H1 (cell line): ENCODE data around the gene ARHGAP15. TPM values are rescaled to one million over a fixed set of nuclear protein-coding genes. Genes with fewer than 3 reads are reported as not detected.

Experiments used
- CTCF ChIA-PET: fragments of 300-600 bp; sonication (Branson Sonifier 250); formaldehyde crosslinking; loops from one replicate; lab custom pipeline; 2021; ENCODE audit not compliant: partially characterized antibody; lab: Charles Lee
- POLR2A ChIA-PET: fragments of 300-600 bp; sonication (Branson Sonifier 250); formaldehyde crosslinking; loops from one replicate; lab custom pipeline; 2021; ENCODE audit warnings: inconsistent platforms; ENCODE audit not compliant: partially characterized antibody; lab: Charles Lee
- DNase-seq, 2 experiments: peaks; one replicate each; pipeline versions ENCODE4 v3.0.0 to v3.0.0-alpha.2; 2010 to 2022; ENCODE audit warnings: low spot score in 2 of 2, low read depth in 1 of 2, mixed read lengths in 1 of 2
- FAIRE-seq: peaks from 2 replicates; lab custom pipeline; 2011; peaks lifted over from hg19 to GRCh38; lab: Jason Lieb, UNC
- H2AFZ ChIP-seq: 2 replicates; pipeline ENCODE4 v1.8.1; 2012; ENCODE audit warnings: low read length, inconsistent platforms
- H2AK5ac ChIP-seq: 2 replicates; pipeline ENCODE4 v1.6.1; 2013; ENCODE audit warnings: low read depth, low read length
- H2BK120ac ChIP-seq: replicated peaks from 2 replicates; pipeline ENCODE3; 2013; ENCODE audit warnings: low read depth, low read length, inconsistent platforms
- H2BK12ac ChIP-seq: 2 replicates; pipeline ENCODE4 v1.6.1; 2013; ENCODE audit warnings: low read depth, low read length
- H2BK15ac ChIP-seq: 2 replicates; pipeline ENCODE4 v1.6.1; 2013; ENCODE audit warnings: low read length
- H2BK20ac ChIP-seq: 2 replicates; pipeline ENCODE4 v1.6.1; 2013; ENCODE audit warnings: low read length
- H2BK5ac ChIP-seq: 2 replicates; pipeline ENCODE4 v1.6.1; 2013; ENCODE audit warnings: low read depth, low read length
- H3K14ac ChIP-seq: 2 replicates; pipeline ENCODE4 v1.6.1; 2013; ENCODE audit warnings: inconsistent platforms; ENCODE audit not compliant: insufficient read length
- H3K18ac ChIP-seq: 2 replicates; pipeline ENCODE4 v1.6.1; 2013; ENCODE audit warnings: low read length; ENCODE audit errors: extremely low read depth
- H3K23ac ChIP-seq: 2 replicates; pipeline ENCODE4 v1.6.1; 2013; ENCODE audit warnings: inconsistent platforms; ENCODE audit not compliant: insufficient read length
- H3K23me2 ChIP-seq: 2 replicates; pipeline ENCODE4 v1.6.1; 2013; ENCODE audit warnings: low read depth, low read length
- H3K27ac ChIP-seq: 2 replicates; pipeline ENCODE4 v1.6.1; 2011; ENCODE audit warnings: low read depth, low read length, inconsistent platforms
- H3K27me3 ChIP-seq, 4 experiments: replicated peaks in 1 of 4; 1 replicate in 1 of 4; 2 replicates in 3 of 4; pipeline versions ENCODE4 v1.6.1 to v1.8.1; 2011 to 2013; ENCODE audit warnings: low read length in 3 of 4, mild to moderate bottlenecking in 3 of 4, inconsistent platforms in 2 of 4, mixed read lengths in 2 of 4, moderate library complexity in 1 of 4; ENCODE audit not compliant: control insufficient read depth in 3 of 4, insufficient read depth in 3 of 4; ENCODE audit errors: extremely low read depth in 1 of 4
- H3K36me3 ChIP-seq, 4 experiments: 2 replicates each; pipeline versions ENCODE4 v1.6.1 to v1.8.1; 2011 to 2013; ENCODE audit warnings: mild to moderate bottlenecking in 4 of 4, low read length in 3 of 4, moderate library complexity in 2 of 4, control low read depth in 1 of 4, inconsistent platforms in 1 of 4; ENCODE audit not compliant: insufficient read depth in 4 of 4, control insufficient read depth in 2 of 4
- H3K4ac ChIP-seq: replicated peaks from 2 replicates; pipeline ENCODE3; 2013; ENCODE audit warnings: low read length, low read depth, mixed read lengths, inconsistent platforms; ENCODE audit not compliant: insufficient read length
- H3K4me1 ChIP-seq, 4 experiments: replicated peaks in 1 of 4; 1 replicate in 1 of 4; 2 replicates in 3 of 4; pipeline versions ENCODE4 v1.6.1 to v1.8.1; 2011 to 2013; ENCODE audit warnings: low read length in 3 of 4, inconsistent platforms in 2 of 4, mixed read lengths in 1 of 4; ENCODE audit not compliant: insufficient read depth in 4 of 4, control insufficient read depth in 3 of 4
- H3K4me2 ChIP-seq, 2 experiments: 2 replicates each; pipeline versions ENCODE4 v1.6.1 to v1.8.1; 2011 to 2013; ENCODE audit warnings: low read depth in 2 of 2, low read length in 2 of 2, control low read depth in 1 of 2, inconsistent platforms in 1 of 2, mild to moderate bottlenecking in 1 of 2; ENCODE audit not compliant: insufficient read depth in 1 of 2
- H3K4me3 ChIP-seq, 4 experiments: fragments of 200-600, 300-600 bp in 1 of 4; sonication (generic), shearing (Covaris generic), sonication (Bioruptor Twin) in 1 of 4; 2 replicates each; pipeline versions ENCODE4 v1.5.1 to v1.8.1; 2011 to 2016; ENCODE audit warnings: low read length in 4 of 4, low read depth in 3 of 4, control low read depth in 2 of 4, inconsistent platforms in 2 of 4, mild to moderate bottlenecking in 2 of 4, mixed read lengths in 1 of 4, moderate library complexity in 1 of 4; ENCODE audit not compliant: insufficient read depth in 2 of 4; ENCODE audit errors: extremely low read depth in 1 of 4
- H3K56ac ChIP-seq: replicated peaks from 2 replicates; pipeline ENCODE3; 2013; ENCODE audit warnings: low read depth, mild to moderate bottlenecking, mixed read lengths, low read length, inconsistent platforms; ENCODE audit not compliant: insufficient read length
- H3K79me1 ChIP-seq: 2 replicates; pipeline ENCODE4 v1.6.1; 2013; ENCODE audit warnings: low read depth, low read length, control low read depth
- H3K79me2 ChIP-seq, 2 experiments: 2 replicates each; pipeline versions ENCODE4 v1.6.1 to v1.8.1; 2012 to 2013; ENCODE audit warnings: low read length in 2 of 2, mild to moderate bottlenecking in 2 of 2, inconsistent platforms in 1 of 2; ENCODE audit not compliant: insufficient read depth in 2 of 2, control insufficient read depth in 1 of 2
- H3K9ac ChIP-seq, 4 experiments: replicated peaks in 1 of 4; 1 replicate in 1 of 4; 2 replicates in 3 of 4; pipeline versions ENCODE4 v1.6.1 to v1.8.1; 2011 to 2013; ENCODE audit warnings: low read depth in 3 of 4, low read length in 3 of 4, control low read depth in 2 of 4, mild to moderate bottlenecking in 2 of 4, moderate library complexity in 2 of 4, inconsistent platforms in 1 of 4; ENCODE audit errors: extremely low read depth in 1 of 4
- H3K9me3 ChIP-seq, 2 experiments: 2 replicates each; pipeline versions ENCODE4 v1.6.1 to v1.8.1; 2012 to 2013; ENCODE audit warnings: mild to moderate bottlenecking in 2 of 2, moderate library complexity in 2 of 2, control low read depth in 1 of 2, inconsistent platforms in 1 of 2, low read depth in 1 of 2, low read length in 1 of 2, mixed read lengths in 1 of 2; ENCODE audit not compliant: insufficient read depth in 2 of 2
- H4K20me1 ChIP-seq, 2 experiments: replicated peaks in 1 of 2; 2 replicates each; pipeline versions ENCODE3 to v1.8.1; 2011 to 2013; ENCODE audit warnings: inconsistent platforms in 2 of 2, low read length in 2 of 2, mild to moderate bottlenecking in 1 of 2; ENCODE audit not compliant: insufficient read depth in 2 of 2, control insufficient read depth in 1 of 2
- H4K5ac ChIP-seq: 2 replicates; pipeline ENCODE4 v1.6.1; 2013; ENCODE audit warnings: low read length, low read depth, mixed read lengths, inconsistent platforms; ENCODE audit not compliant: insufficient read length
- H4K8ac ChIP-seq: 2 replicates; pipeline ENCODE4 v1.8.0; 2013; ENCODE audit warnings: mild to moderate bottlenecking, moderate library complexity, low read length, inconsistent platforms; ENCODE audit not compliant: insufficient read depth; ENCODE audit errors: extremely low read depth
- H4K91ac ChIP-seq: replicated peaks from 2 replicates; pipeline ENCODE3; 2013; ENCODE audit warnings: low read length, mixed read lengths, inconsistent platforms; ENCODE audit not compliant: insufficient read length
- ATF3 ChIP-seq: IDR thresholded peaks from 2 replicates; pipeline ENCODE4 v1.6.1; 2011; ENCODE audit warnings: low read depth, mild to moderate bottlenecking, low read length; ENCODE audit not compliant: insufficient read depth
- BRCA1 ChIP-seq: IDR thresholded peaks from 2 replicates; pipeline ENCODE4 v1.6.1; 2012; ENCODE audit warnings: low read depth, low read length, improper control_type of control experiment
- CHD1 ChIP-seq: IDR thresholded peaks from 2 replicates; pipeline ENCODE4 v1.6.1; 2012; ENCODE audit warnings: low read depth, low read length, improper control_type of control experiment
- CHD2 ChIP-seq: IDR thresholded peaks from 2 replicates; pipeline ENCODE4 v1.6.1; 2012; ENCODE audit warnings: low read length, improper control_type of control experiment
- CREB1 ChIP-seq: IDR thresholded peaks from 2 replicates; pipeline ENCODE4 v1.6.1; 2012; ENCODE audit warnings: inconsistent platforms
- CTBP2 ChIP-seq: IDR thresholded peaks from 2 replicates; pipeline ENCODE4 v1.7.0; 2011; ENCODE audit warnings: borderline replicate concordance, mild to moderate bottlenecking, moderate library complexity, mixed read lengths, low read length; ENCODE audit not compliant: insufficient read depth, insufficient read length
- E2F6 ChIP-seq: IDR thresholded peaks from 2 replicates; pipeline ENCODE4 v1.6.1; 2012; ENCODE audit warnings: inconsistent platforms
- EGR1 ChIP-seq: IDR thresholded peaks from 2 replicates; pipeline ENCODE4 v1.6.1; 2011; ENCODE audit warnings: low read depth, low read length, borderline replicate concordance
- JUND ChIP-seq: IDR thresholded peaks from 2 replicates; pipeline ENCODE4 v1.6.1; 2011; ENCODE audit warnings: mild to moderate bottlenecking, improper control_type of control experiment, low read length
- KDM4A ChIP-seq: IDR thresholded peaks from one replicate; pipeline ENCODE4 v1.7.1; 2012; ENCODE audit warnings: low read depth, mild to moderate bottlenecking, moderate library complexity, low read length, inconsistent platforms; ENCODE audit not compliant: severe bottlenecking
- POLR2A ChIP-seq, 2 experiments: IDR thresholded peaks; 1 replicate in 1 of 2; 2 replicates in 1 of 2; pipeline ENCODE4 v1.6.1; 2011; ENCODE audit warnings: low read depth in 2 of 2, low read length in 2 of 2, mild to moderate bottlenecking in 2 of 2; ENCODE audit errors: control extremely low read depth in 1 of 2
- RNF2 ChIP-seq: fragments of 200-900, 300-1000 bp; sonication (generic); IDR thresholded peaks from 2 replicates; pipeline ENCODE4 v1.7.1; 2016; ENCODE audit warnings: borderline replicate concordance, low read depth, mild to moderate bottlenecking, antibody characterized with exemption, low read length; ENCODE audit not compliant: poor library complexity, severe bottlenecking; ENCODE audit errors: missing control alignments
- SP4 ChIP-seq: IDR thresholded peaks from 2 replicates; pipeline ENCODE4 v1.6.1; 2012; ENCODE audit warnings: low read length, inconsistent platforms
- SRF ChIP-seq: IDR thresholded peaks from 2 replicates; pipeline ENCODE4 v1.6.1; 2011; ENCODE audit warnings: mild to moderate bottlenecking, low read depth, low read length, moderate library complexity
- WGBS, 2 experiments: shearing (Covaris generic) in 1 of 2; methylation state at CpG; one replicate each; pipeline versions ENCODE4 v1.1.6 to v1.1.7; 2013 to 2015; ENCODE audit warnings: low lambda C conversion rate in 2 of 2, mixed read lengths in 2 of 2, inconsistent platforms in 1 of 2, low coverage in 1 of 2, missing lambda C conversion rate in 1 of 2; ENCODE audit not compliant: insufficient replicate concordance in 2 of 2, insufficient coverage in 1 of 2, insufficient read length in 1 of 2; ENCODE audit errors: extremely low coverage in 1 of 2, missing lambda C conversion rate in 1 of 2; 5-methylcytosine and 5-hydroxymethylcytosine counted together
- polyA plus RNA-seq, 7 experiments: library from polyadenylated mRNA; depleted of rRNA in 3 of 7; stranded (reverse) in 5 of 7; unstranded in 2 of 7; fragments of >200 nt in 5 of 7; fragments of 200-250 nt in 2 of 7; gene quantifications; 1 replicate in 5 of 7; 2 replicates in 1 of 7; 4 replicates in 1 of 7; pipeline versions ENCODE4 v1.2.1 to v1.2.3, GENCODE V29; 2011 to 2013; ENCODE audit warnings: missing spikeins in 2 of 7, mixed read lengths in 2 of 7
- total RNA-seq: library from RNA; stranded (reverse); fragmentation: NEBNext Ultra II Directional; extraction: Animal tissue kit (Norgen Biotek cat#: 25700); gene quantifications from 2 replicates; pipeline ENCODE4 v1.2.1, GENCODE V29; 2021

Gene ARHGAP15
- total and polyA plus RNA-seq, 2 of the 8 experiments (the other 6 are each of a cell fraction or from before 2014, with no cell fraction given), result not detected

- FAIRE-seq, result no peak
- no peak overlapping the region for H2BK15ac ChIP-seq
- no peak overlapping the region for H3K14ac ChIP-seq
- no peak overlapping the region for H3K9ac ChIP-seq
- no peaks in the 10 kb centered on the region for H3K79me1 ChIP-seq
- no peak overlapping the region for H3K18ac ChIP-seq
- H2BK12ac ChIP-seq, result no peak overlapping the region
- no peak overlapping the region for H4K91ac ChIP-seq
- H3K79me2 ChIP-seq, result no peaks in the 10 kb centered on the region
- H4K20me1 ChIP-seq, result no peaks in the 10 kb centered on the region
- no peak overlapping the region for H3K56ac ChIP-seq
- no peak overlapping the region for H3K4me3 ChIP-seq
- H3K4ac ChIP-seq, result no peak overlapping the region
- H2AK5ac ChIP-seq, result no peak overlapping the region
- POLR2A ChIA-PET, result no interaction called here
- 95% methylated on average over 3 of the region's 3 CpGs; no CpG with 5 or more reads in 1 of the 2 experiments for WGBS, 2 experiments
- H3K9me3 ChIP-seq, result no peaks in the 10 kb centered on the region
- H4K5ac ChIP-seq, result no peak overlapping the region
- no peaks in the 10 kb centered on the region for H3K23me2 ChIP-seq
- no peaks in the 10 kb centered on the region for H3K36me3 ChIP-seq
- no peak overlapping the region for H2BK20ac ChIP-seq
- CTCF ChIA-PET, result interaction anchor here (1.1 to 1.3 kb wide), 2 partner anchors 13 to 200 kb away, joined by 3 to 5 read pairs; no protein-coding TSS in a partner anchor
- no peaks in the 10 kb centered on the region for H3K4me1 ChIP-seq
- no peak overlapping the region for H3K27ac ChIP-seq
- H4K8ac ChIP-seq, result no peak overlapping the region
- H2BK120ac ChIP-seq, result no peak overlapping the region
- no peak overlapping the region; the same call in 1 of the 2 replicates for H2AFZ ChIP-seq
- no peaks in the 10 kb centered on the region for H3K27me3 ChIP-seq
- no peak overlapping the region for H2BK5ac ChIP-seq
- DNase-seq, result no peak
- H3K4me2 ChIP-seq, result no peak overlapping the region
- no peak overlapping the region for H3K23ac ChIP-seq
- TF ChIP-seq JUND, result no peak
- no peak for TF ChIP-seq CHD2
- no peak for TF ChIP-seq CREB1
- TF ChIP-seq EGR1, result no peak
- no peak for TF ChIP-seq RNF2
- TF ChIP-seq POLR2A (IDR thresholded peaks at IDR 0.05; ENCODE audit: control extremely low read depth in 1 of 2, low read depth in 2 of 2, low read length in 2 of 2), result no peak
- no peak for TF ChIP-seq E2F6
- TF ChIP-seq SP4, result no peak
- TF ChIP-seq ATF3, result no peak
- TF ChIP-seq KDM4A, result no peak
- TF ChIP-seq CHD1, result no peak
- no peak for TF ChIP-seq CTBP2
- TF ChIP-seq BRCA1, result no peak
- TF ChIP-seq SRF, result no peak
These were observed 246.2 kb downstream of the ARHGAP15 start for GRCh38 chr2:143375384-143375880.
